ENCODE data around the gene FLAD1. TPM values are rescaled to one million over a fixed set of nuclear protein-coding genes. Genes with fewer than 3 reads are reported as not detected.
A peak's percentile ranks its signal among the peaks of the same experiment; 100 is the strongest.

Gene FLAD1
- total and polyA plus RNA-seq, 2 of the 8 experiments (the other 6 are each of a cell fraction or from before 2014, with no cell fraction given): 104 to 143 TPM

DNA sequence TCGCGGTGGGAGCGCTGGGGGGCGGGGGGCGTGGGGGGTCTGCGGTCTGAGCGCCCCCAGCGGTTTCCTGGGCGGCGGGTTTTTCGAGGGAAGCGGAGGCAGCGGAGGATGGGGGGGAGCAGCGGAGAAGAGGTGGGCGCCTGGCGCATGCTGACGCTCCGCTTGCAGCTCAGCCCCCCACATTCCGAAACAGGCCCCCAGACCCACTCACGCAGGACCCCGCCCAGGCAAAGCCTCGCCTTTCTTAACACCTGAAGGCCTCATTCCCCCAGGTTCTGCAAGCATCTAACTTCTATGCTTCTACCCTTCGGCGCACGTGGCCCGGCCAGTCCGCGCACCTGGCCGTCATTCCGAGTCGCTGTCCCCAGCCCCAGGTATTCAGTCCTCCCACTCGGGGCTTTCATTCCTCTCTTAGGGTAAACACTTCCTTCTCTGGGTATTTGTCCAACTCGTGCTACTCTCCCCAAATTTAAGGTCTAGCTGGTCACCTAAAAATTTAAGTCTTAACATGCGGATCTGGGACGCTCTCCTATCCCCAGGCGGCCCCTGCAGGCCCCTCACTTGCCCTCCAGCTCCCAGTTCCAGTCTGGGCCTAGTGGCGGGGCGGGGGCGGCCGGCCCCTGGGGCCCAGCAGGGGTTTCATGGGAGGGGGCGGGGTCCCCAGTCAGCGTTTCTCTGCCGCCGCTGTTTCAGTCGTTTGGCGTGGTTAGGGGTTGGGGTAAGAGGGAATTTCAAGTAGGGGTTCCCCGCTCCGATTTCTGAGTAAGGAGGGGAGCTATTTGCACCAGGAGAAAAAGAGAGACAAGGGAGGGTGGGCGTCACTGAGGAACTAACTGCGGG, 16.6 kb downstream of the FLAD1 start (continued):
- TF ChIP-seq CTBP2 (IDR thresholded peaks at IDR 0.05; ENCODE audit: borderline replicate concordance, insufficient read depth, insufficient read length, low read length) (peak; percentile 65), FOSL1 (IDR thresholded peaks at IDR 0.05; ENCODE audit: insufficient read depth, low read depth, low read length) (no peak), TCF12 (IDR thresholded peaks at IDR 0.05; ENCODE audit: low read depth, low read length) (peak; percentile 48; the same call in 1 of the 2 replicates), SP1 (IDR thresholded peaks at IDR 0.05; ENCODE audit: low read depth, low read length) (peak; percentile 77; the same call in 1 of the 2 replicates), EGR1 (IDR thresholded peaks at IDR 0.05; ENCODE audit: borderline replicate concordance, low read depth, low read length) (no peak; the same call in 1 of the 2 replicates), KDM5A (IDR thresholded peaks at IDR 0.05; ENCODE audit: low read length) (no peak), TBP (IDR thresholded peaks at IDR 0.05; ENCODE audit: low read depth, low read length) (0 out of 2 replicates have a peak, but pooled peaks have one; percentile 26), BACH1 (IDR thresholded peaks at IDR 0.05; ENCODE audit: low read length) (no peak), ZNF274 (IDR thresholded peaks at IDR 0.05; ENCODE audit: borderline replicate concordance, extremely low read depth, low read length) (no peak), SIRT6 (IDR thresholded peaks at IDR 0.05; ENCODE audit: low read length) (no peak), HDAC2 (IDR thresholded peaks at IDR 0.05; ENCODE audit: borderline replicate concordance in 1 of 2, low read depth in 2 of 2, low read length in 2 of 2) (peak in 1 of 2 experiments; percentile 88; a peak in 2 of 4 replicates), KDM1A (IDR thresholded peaks at IDR 0.05; ENCODE audit: borderline replicate concordance, low read length) (peak; percentile 7; the same call in 1 of the 2 replicates)

Data from H1 (cell line).